HG02973 (cell line): ENCODE data around the gene ACKR3.

Experiments
- ATAC-seq: cut with Tn5 transposase; IDR thresholded peaks from one replicate; pipeline ENCODE4 v1.9.1; 2021; ENCODE audit warnings: moderate library complexity; ENCODE audit not compliant: unreplicated experiment

ACKR3 gene

DNA sequence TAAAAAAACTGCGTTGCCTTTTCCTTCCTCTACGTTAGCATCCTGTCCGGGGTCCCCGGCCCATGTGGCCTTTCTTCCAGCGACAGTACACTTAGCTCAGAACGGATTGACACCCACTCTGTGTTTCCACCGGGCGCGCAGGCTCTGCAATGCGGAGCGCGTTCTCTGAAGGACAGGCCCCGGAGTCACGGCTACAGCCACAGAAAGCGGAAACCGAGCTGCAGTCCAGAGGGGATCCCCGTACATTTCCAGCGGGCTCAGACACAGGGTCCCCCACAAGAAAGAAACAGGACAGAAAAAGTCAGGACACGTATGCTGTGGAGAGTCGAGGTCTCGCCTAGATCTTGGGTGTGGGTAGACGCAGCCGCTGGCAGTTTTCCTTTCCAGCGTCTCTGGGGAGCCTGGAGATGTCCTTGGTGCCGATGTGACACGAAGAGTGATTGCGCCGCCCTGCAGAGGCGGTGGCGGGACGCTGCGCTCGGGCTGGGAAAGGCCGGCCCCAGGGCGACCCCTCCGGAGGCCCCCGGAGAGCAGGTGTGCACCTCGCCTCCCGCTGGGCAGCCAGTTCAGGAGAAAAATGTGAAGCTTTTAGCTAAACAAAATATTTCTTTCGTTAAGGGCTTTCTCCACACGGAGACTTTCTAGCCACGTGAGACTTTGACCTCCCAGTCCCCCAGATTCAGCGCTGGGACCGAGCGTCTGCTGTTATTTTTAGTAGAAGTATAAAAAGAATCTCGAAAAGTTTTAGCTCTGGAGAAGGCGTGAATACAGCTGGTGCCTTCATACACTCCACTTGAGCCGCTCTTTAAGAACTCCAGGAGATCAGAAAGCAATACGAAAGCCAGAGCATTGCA is 1.3 kb upstream of the ACKR3 start:
- no peak for ATAC-seq

DNA sequence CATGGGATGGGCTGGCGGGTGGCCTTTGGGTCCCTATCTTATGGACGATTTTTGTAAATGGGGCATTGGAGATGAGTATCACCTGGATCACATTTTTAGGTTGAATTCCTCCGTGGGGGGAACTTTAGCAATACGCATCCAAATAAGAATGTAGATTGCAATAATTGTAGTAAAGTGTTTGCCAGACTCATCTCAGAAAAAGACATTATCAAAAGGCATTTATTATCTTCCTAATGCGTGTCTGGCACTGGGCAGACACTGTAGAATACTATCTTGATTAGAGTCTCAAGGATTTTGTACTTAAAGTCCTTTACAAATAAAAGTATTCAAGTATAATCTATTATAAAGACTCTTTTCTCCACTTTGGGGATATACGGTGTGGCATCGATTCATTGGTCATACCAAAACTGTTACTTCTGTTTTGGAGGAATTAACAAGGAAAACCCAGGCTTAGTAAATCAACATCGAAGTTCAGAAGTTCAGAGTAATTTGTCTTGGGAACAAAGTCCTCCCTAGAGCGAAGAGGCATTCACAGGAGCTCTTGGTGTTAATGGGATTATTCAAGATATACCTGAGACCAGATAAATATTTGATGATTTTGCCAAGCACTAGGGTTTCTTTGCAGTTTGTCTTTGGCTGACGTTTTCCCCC is 578 bp upstream of the ACKR3 start:
- no peak for ATAC-seq

DNA sequence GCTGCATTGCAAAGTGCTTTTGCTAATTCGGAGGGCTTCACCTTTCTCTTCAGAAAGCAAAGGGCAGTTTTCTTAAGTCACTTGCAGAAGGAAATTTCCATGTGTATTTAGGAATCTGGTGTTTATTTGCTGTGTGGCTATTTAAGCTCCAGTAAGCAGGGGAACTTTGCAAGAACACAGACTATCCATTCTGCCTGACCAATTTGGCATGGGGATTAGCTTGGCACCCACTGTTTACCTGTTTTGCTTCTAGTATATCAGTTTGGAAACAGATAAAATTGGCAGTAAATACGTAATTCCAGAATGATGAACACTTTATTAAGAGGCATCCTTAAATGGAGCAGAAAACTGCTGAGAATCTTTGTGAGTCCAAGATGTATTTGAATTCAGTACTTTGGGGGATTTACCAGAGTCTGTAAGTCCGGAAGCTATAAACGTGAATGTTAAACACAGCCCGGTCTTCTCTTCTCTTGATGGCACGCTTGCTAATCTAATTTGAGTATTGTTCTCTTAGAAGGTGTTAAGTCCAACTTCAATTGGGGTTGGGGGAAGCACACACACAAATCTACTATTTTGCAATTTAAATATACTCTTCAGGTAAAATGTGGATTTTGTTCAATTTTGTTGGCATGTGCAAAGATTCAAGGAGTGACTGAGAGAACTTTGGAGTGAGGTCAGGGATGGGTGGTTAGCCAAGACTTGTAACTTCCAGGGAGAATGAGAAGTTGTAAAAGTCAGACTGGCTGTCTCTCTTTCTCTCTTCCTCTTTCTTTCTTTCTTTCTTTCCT is 650 bp downstream of the ACKR3 start:
- no peak for ATAC-seq

DNA sequence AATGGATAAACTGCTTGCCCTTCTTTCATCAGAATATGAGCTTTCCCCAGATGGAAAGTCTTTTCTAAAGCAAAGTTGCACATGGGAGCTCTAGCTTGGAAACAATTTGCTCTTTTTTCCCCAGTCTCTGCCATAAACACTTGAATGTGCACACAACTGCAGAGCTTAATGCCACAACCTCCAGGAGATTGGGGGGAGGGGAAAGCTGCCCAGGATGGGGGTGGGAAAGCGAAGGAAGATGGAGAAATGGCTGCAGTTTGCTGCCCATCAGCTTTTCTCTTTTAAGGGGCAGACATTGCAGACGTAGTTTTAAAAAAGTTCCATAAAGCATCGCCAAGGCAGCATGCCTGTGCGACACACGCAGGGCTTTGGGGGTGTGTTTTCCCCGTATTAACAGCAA is 1.5 kb downstream of the ACKR3 start:
- no peak for ATAC-seq

DNA sequence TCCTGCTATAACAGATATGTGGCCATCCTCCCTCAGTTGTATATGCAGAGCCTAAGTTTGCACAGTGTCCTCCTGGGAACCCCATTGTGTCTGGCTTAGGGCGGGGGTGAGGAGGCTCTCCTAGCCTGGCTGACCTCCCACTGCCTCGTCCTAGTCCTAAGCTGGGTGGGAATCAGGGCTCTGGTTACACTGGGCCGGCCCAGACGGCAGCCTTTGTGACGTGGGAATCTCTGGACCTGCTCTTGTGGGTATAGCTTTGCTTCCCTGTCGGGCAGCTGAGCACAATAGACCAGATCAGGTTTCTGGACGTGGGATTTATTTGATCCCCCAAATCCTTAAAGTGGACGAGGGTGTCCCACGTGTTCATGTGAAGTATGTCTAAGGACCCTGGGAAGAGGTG is 2.9 kb downstream of the ACKR3 start:
- ATAC-seq: no peak

DNA sequence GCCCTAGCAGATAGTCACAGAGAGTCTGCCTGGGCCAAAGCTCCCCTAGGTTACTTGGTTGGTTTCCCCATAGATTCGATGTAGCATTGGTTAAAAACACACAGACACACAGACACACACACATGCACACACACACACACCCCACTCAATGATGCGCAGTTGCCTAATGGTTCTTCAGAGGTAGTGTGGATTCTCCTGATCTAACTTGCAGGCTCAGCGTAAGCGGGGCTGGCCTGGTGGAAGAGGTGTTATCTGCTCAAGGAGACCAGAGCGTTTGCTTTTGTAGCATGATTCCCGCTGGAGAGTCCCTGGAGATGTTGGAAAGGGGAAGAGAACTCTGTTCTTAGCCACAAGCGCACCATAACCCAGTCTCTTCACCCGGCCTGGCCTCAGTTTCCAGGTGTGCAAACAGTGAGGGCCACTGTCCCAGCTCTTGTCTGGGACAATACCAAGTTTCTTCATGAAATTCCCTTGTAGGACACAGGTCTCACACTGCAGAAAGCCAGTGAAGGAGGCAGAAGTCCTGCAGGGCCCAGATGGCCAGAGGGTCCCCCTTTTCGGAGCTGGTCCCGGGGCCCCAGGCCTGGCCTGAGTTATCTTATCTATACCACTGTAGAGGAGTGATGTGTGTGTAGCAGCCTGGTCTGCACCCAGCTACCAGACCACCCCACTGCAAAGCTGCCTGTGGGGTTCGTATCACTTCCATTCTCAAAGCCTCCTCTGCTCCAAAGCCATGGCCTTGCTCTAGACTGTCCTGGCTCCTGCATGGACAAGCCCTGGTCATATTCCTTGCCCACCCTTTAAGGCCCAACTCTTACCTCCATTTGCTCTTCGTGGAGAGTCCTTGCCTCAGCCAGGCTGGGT is 3.7 kb downstream of the ACKR3 start:
- ATAC-seq: no peak

DNA sequence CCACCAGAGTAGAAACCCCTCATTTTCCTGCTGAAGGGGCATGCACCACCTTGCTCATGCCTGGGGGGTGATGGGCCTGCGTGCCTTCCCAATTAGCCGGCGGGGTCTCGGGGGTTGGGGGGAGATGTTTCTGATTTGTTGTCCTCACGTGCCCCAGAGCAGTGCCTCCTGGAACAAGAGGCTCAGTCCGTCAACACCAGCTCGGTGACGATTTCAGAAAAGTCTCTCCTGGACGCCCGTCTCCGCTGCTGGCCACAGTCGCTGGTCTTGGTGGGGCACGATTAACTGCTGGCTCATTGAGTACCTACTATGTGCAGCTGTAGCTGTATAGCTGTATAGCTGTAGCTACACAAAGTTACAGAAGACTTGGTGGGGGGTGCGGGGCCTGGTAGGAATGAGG is 4.4 kb downstream of the ACKR3 start:
- no peak for ATAC-seq

DNA sequence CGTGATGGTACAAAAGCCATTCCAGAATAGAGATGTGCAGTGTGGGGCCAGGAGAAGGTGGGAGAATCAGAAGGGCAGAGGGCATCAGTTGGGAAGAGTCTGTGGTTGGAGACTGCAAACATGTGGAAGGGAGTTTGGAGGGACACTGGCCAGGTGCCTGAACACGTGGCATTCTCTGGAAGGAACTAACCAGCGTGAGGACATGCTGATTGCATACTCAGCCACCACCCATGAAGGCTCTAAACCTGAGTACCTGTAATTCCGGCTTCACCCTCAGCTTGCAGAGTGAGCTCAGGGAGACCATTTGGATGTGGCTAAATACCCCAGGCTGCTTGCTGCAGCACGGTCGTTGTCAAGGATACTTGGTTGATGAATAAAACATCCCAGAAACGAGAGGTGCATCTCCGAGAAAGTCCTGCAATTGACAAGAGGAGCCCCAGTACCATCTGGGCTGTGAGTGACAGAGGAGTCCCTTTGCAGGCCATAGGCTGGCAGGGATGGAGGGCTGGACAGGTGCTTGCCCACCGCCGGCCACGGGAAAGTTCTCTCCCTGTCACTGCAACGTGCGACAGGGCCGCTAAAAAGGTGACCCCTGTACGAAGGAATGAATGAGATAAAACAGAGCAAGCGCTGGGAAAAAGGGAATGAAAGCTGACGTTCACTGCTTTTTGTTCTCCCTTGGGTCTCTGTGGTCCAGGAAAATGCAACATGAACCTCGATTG is 5.0 kb downstream of the ACKR3 start:
- no peak for ATAC-seq

DNA sequence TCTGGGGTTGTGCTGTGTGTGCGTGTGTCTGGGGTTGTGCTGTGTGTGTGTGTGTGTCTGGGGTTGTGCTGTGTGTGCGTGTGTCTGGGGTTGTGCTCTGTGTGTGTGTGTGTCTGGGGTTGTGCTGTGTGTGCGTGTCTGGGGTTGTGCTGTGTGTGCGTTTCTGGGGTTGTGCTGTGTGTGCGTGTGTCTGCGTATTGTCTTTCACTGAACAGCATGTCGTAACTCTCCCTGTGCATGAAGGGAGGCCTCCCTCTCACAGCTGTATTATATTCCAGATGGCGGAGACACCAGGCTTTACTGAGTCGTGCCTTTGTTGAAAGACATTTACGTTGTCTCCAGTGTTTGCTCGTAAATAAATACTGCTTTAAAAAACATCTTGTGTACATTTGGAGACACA is 5.9 kb downstream of the ACKR3 start:
- no peak for ATAC-seq

DNA sequence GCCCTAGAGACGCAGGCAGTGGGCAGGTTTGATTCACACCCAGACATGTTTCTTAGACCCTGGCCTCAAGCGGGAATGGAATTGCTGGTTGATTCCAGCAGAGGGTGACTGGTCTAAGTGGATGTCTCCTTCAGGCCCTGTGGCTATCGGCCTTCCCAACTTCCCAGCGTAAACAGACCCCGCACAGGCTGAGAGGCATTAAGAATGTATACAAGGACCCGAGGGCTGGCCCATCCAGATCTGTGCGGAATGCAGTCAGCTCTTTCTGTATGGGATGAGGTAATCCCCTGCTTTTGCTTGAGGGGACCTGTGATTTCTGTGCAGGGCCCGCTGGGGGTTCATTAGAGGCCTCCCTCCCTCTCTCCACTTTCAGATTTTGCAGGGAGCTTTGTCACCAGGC is 6.5 kb downstream of the ACKR3 start:
- no peak for ATAC-seq

DNA sequence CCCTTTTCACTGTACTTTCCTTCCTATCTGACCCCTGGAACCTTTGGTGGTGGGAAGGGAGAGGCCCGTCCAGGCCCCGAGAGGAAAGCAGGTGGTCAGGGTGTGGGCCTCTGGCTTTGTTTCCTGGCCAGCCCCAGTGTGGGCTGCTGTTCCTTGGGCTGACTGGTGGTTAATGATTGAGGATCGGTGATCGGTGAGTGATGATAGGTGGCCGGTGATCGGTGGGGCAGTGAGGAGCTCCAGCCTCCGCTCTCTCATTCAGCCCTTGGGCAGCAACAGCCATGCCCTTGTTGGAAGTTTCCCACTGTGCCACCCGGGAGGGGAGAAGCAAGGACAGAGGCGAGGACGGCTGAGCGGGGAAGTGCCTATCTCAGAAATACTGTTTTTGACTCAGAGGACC is 7.3 kb downstream of the ACKR3 start:
- no peak for ATAC-seq

DNA sequence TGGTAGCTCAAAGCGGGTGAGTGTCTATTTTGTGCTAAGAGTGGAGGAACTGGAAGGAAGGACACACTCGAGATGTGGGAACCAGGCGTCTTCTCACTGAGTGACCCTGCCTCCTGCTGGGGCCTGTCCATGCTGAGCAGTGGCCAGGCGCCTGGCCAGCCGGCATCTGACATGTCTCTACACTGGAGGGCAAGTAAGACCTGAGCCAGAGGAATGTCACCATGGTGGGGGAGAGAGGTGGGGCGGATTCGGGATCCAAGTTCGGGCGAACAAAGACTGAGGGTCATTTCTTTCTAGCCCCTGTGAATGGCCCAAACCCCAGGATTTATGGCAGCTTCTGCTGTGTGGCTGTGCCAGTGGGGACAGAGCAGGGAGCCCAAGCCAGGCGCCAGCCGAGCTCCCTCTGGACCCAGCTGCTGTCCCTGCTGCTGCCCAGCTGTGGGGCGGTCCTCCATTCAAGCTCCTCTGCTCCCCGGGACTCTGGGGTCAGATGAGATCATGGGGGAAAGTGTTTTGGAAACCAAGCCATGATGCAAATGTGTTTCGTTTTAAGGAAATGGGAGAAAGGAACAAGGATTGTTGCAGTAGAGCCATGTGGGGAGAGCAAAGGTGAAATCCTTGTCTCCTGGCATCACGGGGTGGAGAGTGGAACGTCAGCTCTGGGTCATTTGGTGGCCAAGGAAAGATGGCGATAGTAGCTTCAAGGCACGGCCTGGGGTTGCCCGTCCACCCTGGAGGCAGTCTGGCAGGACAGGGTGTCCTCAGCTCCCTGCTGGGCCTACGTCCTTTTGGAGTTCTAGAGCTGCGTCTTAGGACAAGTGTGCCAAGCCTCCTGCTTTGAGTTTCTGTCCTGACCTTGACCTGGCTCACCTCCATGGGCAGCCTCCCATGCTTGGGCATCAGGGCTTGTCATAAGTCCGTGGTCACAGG is 8.1 kb downstream of the ACKR3 start:
- ATAC-seq: no peak

DNA sequence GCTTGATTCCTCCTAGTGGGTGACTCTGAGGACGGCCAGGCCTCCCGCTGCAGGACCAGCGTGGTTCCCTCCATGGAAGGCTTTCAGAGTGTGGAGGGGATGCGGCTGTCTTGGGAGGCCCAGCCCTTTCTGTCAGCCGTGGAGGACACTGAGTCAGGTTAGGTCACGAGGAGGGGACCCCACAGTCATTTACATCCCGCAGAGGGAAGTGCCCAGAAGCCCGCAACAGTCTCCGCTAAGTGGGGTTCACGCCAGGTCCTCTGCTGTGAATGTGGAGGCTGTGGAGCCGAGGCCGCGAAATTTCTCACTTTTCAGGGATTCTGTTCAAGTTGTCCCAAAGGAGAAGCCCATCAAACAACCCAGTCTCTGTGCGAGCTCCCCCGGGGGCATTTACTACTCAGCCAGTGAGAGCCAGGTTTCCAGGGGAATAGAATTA is 8.8 kb downstream of the ACKR3 start:
- no peak for ATAC-seq

DNA sequence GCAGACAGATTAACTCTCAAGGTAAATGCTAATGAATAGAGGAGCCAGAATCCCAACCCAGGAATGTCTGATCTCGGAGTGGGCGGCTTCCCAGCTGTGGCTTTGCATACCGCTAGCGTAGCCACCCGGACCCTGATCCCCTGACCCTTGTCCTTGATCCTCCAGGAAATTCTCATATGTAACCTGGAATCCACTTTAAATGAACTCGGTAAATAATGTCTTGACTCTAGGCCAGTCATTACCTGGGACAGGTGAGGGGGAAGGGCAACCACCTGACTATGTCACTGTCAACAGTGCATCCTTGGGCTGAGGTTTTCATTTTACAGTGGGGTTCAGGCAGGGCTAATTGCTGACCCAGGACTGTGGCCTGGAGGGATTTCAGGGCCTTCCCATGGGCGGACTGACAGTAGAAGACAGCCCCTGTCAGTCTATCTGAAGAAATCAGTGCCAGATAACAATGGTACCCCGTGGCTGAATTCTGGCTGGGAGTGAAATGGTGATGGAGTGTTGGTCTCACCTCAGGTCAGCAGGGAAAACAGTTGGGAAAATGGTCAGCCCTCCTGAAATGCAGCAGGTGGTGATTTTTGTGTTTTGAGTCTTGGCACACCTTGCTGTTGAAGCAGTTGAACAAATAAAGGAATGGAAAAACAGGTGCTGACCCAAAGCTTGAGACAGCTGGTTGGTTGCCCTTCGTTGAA is 9.6 kb downstream of the ACKR3 start:
- no peak for ATAC-seq

DNA sequence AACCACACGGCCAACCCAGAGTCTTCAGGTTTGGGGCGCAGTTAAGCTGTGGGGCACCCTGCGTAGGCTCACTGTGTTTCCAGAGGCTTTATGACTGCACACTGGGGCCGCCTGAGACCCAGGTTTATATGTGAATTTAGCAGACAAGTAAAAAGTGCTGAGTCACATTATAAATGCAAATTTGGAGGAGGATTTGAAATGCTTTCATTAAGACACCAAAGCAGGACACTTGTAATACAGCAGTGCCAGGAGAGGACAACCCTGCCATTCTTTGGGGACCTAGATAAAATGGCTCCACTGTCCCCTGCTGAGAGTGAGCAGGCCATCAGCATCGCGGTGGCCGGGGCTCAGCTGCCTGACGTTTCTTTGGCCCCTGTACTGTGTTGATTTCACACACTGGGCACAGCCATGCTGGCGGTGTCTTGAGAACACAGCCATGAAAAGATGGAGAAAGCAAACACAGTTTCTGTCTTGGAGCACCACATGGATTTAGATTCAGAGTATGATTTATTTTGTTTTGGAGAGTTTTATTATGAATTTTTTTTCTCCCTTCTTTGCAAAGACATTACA is 10.2 kb downstream of the ACKR3 start:
- no peak for ATAC-seq

DNA sequence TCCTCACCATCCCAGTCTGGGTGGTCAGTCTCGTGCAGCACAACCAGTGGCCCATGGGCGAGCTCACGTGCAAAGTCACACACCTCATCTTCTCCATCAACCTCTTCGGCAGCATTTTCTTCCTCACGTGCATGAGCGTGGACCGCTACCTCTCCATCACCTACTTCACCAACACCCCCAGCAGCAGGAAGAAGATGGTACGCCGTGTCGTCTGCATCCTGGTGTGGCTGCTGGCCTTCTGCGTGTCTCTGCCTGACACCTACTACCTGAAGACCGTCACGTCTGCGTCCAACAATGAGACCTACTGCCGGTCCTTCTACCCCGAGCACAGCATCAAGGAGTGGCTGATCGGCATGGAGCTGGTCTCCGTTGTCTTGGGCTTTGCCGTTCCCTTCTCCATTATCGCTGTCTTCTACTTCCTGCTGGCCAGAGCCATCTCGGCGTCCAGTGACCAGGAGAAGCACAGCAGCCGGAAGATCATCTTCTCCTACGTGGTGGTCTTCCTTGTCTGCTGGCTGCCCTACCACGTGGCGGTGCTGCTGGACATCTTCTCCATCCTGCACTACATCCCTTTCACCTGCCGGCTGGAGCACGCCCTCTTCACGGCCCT is 11.2 kb downstream of the ACKR3 start:
- ATAC-seq: no peak

DNA sequence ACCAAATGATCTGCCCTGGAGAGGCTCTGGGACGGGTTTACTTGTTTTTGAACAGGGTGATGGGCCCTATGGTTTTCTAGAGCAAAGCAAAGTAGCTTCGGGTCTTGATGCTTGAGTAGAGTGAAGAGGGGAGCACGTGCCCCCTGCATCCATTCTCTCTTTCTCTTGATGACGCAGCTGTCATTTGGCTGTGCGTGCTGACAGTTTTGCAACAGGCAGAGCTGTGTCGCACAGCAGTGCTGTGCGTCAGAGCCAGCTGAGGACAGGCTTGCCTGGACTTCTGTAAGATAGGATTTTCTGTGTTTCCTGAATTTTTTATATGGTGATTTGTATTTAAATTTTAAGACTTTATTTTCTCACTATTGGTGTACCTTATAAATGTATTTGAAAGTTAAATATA is 11.9 kb downstream of the ACKR3 start:
- ATAC-seq: no peak

DNA sequence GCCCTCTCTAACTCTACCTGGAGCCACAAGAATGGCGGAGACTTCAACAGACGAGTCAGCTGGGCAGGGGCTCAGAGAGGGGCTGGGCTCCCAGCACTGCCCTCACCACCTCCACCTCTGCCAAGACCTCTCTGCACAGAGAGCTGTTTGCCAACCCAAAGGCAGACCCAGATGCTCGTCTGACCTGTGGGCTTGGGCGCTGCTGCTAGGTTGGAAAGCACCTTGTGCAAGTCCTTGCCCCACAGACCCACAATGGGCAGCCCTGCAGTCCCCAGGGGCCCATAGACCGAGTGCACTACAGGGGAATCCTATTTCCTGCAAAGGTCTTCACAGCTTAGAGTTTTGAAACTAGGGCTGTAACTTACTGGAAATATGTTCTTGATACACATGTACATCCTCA is 13.3 kb downstream of the ACKR3 start:
- no peak for ATAC-seq
